Stimulated activated CD4-positive, alpha-beta T cell treated with anti-CD3 and anti-CD28 coated beads, TNF-alpha, amount 100 ng/mL, for 24 hours (primary cell): ENCODE results near the gene BCL2L13.
A peak's percentile ranks its signal among the peaks of the same experiment; 100 is the strongest.
"Not testable (repeated sequence)": the region's sequence is repeated elsewhere in the genome, so short reads cannot be mapped to it uniquely, and the experiment has no call there.

ENCODE experiments used
- DNase-seq, 3 experiments: peaks; one replicate each; pipeline ENCODE4 v3.0.0-alpha.2; 2020; ENCODE audit warnings: low read depth in 3 of 3

BCL2L13 gene

DNA sequence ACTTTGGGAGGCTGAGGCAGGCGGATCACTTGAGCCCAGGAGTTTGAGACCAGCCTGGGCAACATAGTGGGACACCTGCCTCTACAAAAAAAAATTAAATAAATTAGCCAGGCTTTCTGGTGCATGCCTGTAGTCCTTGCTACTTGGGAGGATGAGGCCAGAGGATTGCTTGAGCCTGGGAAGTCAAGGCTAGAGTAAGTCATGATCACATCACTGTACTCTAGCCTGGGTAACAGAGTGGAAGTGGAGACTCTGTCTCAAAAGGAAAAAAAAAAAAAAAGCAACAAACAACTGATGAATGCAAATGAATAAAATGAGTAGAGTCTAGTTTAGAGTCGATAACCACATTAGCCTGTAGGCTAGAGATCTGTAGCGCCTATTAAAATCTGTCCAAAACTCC, 3.9 kb upstream of the BCL2L13 start:
- DNase-seq: no peak

DNA sequence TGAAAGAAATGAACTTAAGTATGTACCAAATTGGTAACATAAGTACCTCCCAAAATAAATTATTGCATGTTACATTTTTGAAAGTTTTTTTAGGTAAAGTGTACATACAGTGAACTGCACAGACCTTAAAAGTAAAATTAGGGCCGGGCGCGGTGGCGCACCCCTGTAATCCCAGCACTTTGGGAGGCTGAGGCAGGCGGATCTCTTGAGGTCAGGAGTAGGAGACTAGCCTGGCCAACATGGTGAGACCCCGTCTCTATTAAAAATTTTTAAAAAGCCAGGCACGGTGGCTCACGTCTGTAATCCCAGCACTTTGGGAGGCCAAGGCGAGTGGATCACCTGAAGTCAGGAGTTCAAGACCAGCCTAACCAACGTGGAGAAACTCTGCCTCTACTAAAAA, 1.7 kb upstream of the BCL2L13 start:
- DNase-seq: not testable (repeated sequence)

DNA sequence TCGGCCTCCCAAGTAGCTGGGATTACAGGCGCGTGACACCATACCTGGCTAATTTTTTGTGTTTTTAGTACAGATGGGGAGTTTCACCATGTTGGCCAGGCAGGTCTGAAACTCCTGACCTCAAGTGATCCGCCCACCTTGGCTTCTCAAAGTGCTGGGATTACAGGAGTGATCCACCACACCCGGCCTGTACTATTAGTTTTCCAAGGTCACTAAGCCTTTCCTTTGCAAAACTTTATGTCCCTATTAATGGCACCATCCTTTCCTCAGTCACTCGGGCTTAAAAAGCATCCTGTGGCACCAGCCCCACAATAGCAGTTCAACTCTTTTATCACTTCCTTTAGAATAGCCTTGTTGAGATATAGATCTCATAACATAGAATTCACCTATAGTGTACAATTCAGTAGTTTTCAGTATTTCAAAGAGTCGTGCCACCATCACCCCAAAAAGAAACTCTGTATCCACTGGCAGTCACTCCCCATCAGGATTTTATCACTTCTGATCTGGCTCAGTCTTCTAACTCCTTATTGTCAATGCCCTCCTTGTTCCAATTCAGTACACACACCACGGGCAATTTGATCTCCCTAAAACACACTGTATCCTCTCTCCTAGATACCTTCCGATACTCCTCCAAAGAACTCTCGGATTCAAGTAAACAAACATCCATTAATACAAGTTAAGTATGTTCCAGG, 921 bp upstream of the BCL2L13 start:
- DNase-seq: no peak

DNA sequence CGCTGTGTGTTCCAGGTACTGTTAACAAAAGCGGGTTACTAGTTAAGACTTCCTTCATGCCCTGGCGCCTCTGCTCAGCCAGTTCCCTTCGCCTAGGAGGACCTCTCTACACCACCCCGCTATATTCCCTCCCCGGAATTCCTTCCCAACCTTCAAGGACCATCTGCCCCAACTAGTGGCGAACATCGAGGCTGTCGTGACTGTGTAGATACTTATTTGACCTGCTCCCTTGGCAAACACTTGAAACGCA, 450 bp upstream of the BCL2L13 start:
- DNase-seq: no peak

DNA sequence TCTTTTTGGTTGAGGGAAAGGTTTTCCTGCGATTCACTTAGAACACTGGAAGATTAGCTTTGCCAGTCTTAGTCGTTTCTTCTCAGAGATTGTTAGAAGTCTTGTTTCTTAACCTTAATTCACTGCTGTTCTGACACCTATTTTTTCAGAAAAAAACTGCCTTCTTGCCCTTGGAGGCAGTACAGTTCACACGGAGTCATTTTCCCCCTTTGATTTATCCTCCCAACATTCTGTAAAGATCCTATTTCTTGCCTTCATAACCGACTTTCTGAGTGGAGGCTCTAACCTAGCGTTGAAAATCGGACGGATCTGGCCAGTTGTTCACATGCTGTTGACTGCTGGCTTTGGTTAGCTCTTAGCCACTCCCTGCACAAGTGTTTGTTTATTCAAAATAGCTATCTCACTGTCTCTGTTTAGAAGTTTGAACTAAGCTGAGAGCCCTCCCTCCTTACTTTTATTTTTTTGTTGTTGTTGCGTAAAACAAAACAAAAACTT, 737 bp downstream of the BCL2L13 start:
- peak in 1 of 3 experiments; percentile 2 for DNase-seq

DNA sequence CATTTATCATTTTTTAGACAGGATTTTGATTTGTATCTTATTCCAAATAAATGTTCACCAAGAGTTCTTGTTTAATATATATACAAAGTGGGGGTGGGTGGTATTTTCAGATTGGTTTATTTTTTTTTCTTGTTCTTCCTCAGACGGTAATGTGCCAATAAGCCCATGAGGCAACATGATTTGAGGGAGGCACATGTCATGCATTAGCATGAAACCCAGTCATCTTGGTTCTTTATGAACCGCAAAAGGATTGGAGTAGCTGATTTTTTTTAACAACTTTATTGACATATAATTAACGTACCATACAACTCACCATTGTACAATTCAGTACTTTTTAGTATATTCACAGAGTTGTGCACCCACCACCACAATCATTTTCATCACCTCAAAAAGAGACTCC, 2.7 kb downstream of the BCL2L13 start:
- no peak for DNase-seq

DNA sequence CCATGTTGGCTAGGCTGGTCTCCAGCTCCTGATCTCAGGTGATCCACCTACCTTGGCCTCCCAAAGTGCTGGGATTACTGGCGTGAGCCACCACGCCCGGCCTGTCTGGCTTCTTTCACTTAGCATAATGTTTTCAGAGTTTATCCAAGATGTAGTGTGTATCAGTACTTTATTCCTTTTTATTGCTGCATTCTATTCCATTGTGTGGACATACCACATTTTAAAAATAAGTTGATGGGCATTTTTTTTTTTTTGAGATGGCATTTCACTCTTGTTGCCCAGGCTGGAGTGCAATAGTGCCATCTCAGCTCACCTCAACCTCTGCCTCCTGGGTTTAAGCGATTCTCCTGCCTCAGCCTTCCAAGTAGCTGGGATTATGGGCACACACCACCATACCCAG, 3.8 kb downstream of the BCL2L13 start:
- DNase-seq: not testable (repeated sequence)

DNA sequence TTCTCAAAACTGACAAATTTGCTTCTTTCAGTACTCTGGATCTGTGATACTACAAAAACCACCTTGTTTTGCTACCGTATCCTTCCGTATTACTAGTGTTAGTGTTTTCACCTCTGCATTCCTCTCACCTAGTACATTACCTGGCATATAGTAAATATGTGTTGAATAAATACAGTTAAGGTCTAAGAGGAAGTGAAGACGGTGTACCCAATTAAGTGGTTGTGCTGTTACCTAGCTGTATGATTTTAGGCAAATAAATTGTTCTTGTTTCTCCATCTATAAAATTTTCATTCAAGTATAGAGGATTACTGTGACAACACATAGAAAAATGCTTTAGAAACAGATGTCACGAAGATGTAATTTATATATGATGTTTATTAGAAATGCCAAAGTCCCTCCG, 8.9 kb downstream of the BCL2L13 start:
- DNase-seq: no peak

DNA sequence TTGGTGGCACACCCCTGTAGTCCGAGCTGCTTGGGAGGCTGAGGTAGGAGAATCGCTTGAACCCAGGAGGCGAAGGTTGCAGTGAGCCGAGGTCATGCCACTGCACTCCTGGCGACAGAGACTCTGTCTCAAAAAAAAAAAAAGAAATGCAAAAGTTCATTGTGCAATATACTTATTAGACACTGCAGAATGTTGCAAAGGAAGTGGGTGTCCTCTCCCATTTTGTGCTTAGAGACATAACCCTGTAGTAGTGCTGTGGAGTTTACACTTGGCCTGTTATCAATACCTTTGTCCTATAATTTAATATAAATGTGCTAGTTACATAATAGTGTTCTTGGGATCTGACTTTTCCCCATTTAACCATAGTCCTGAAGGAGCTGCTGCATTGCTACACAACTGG, 9.4 kb downstream of the BCL2L13 start:
- no peak for DNase-seq

DNA sequence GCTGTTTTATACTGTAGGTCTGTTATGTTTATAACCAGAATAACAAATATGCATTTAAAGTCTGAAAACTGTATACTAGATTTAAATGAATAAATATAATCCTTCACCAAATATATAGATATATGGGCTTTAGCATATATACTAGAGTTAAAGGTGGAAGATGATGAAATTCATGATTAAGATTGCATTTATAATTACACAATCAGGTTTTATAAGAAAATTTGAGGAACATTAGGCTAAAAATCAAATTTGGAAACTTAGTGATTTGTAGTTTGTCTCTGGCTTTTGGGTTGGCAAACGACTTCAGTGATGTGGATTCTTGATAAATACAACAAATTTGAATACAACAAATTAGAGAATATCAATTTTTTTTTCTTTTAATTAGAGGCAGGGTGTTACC, 10.0 kb downstream of the BCL2L13 start:
- DNase-seq: no peak

DNA sequence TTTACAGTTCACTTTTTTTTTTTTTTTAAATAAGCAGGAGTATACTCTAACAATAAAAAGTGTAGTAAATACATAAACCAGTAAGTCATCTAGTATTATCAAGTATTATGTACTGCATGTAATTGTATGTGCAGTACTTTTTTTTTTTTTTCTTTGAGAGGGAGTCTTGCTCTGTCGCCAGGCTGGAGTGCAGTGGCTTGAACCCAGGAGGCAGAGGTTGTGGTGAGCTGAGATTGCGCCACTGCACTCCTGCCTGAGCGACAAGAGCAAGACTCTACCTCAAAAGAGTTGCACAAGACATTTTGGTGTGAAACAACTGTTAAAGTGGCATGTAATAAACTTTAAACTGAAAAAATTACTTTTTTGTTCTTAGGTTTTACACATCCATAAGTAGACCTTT, 16.7 kb downstream of the BCL2L13 start:
- DNase-seq: no peak

DNA sequence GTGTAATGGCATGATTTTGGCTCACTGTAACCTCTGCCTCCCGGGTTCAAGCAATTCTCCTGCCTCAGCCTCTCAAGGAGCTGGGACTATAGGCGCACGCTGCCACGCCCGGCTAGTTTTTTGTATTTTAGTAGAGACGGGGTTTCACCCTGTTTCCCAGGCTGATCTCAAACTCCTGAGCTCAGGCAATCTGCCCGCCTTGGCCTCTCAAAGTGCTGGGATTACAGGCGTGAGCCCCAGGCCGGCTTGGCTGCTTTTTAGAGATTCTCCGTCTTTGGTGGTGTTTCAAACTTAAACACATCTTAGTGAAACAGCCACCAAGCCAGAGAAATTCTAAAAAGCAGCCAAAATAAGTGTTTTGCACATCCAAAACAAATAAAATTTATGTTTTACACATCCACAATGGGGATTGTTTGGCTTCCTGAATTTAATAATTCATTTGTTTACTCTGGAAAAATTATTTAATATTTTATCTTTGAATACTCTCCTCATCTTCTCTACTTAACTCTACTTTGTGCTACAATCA, 18.4 kb downstream of the BCL2L13 start:
- DNase-seq: no peak

DNA sequence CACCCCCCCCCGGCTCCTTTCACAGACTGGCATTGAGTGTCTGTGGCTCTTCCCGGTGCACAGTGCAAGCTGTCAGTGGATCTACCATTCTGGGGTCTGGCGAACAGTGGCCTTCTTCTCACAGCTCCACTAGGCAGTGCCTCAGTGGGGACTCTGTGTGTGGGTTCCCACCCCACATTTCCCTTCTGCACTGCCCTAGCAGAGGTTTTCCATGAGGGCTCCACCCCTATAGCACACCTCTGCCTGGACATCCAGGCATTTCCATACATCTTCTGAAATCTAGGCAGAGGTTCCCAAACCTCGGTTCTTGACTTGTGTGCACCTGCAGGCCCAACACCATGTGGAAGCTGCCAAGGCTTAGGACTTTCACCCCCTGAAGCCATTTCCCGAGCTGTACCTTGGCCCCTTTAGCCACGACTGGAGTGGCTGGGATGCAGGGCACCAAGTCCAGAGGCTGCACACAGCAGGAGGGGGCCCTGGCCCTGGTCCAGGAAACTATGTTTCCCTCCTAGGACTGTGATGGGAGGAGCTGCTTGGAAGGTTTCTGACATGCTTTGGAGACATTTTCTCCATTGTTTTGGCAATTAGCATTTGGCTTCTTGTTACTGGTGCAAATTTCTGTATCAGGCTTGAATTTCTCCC, 26.0 kb downstream of the BCL2L13 start:
- DNase-seq: no peak

DNA sequence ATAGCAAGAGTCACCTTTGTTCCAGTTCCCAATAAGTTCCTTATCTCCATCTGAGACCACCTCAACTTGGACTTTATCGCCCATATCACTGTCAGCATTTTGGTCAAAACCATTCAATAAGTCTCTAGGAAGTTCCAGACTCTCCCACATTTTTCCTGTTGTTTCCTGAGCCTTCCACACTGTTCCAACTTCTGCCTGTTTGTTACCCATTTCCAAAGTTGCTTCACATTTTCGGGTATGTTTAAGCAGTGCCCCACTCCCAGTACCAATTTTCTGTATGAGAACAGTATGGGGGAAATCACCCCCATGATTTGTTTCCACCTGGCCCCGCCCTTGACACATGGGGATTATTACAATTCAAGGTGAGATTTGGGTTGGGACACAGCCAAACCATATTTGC, 26.7 kb downstream of the BCL2L13 start:
- DNase-seq: no peak

DNA sequence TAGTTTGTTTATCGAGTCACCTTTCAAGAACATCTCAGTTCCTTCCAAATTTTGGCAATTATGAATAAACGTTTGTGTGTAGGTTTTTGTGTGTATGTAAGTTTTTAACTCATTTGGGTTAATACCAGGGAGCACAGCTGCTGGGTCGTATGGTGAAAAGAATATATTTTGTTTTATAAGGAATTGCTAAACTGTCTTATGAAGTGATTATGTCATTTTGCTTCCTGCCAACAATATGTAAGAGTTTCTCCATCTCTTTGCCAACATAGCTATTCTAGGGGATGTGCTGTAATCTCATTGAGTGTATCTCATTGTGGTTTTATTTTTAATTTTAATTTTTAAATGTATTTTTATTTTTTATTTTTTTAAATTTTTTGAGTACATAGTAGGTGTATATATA, 27.3 kb downstream of the BCL2L13 start:
- no peak for DNase-seq

DNA sequence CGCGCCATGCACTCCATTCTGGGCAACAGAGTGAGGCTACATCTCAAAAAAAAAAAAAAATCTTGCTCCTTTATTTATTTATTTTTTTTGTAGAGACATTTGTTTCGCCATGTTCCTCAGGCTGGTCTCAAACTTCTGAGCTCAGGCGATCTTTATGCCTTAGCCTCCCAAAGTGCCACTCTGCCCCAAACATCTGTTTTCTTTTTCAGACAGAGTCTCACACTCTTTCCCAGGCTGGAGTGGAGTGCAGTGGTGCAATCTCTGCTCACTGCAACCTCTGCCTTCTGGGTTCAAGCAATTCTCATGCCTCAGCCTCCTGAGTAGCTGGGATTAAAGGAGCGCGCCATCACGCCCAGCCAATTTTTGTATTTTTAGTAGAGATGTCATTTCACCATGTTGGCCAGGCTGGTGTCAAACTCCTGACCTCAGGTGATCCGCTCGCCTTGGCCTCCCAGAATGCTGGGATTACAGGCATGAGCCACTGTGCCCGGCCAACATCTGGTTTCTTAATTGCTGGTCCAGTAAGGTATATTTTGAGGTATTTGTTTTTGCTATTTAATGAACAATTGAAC, 33.0 kb downstream of the BCL2L13 start:
- not testable (repeated sequence) for DNase-seq

DNA sequence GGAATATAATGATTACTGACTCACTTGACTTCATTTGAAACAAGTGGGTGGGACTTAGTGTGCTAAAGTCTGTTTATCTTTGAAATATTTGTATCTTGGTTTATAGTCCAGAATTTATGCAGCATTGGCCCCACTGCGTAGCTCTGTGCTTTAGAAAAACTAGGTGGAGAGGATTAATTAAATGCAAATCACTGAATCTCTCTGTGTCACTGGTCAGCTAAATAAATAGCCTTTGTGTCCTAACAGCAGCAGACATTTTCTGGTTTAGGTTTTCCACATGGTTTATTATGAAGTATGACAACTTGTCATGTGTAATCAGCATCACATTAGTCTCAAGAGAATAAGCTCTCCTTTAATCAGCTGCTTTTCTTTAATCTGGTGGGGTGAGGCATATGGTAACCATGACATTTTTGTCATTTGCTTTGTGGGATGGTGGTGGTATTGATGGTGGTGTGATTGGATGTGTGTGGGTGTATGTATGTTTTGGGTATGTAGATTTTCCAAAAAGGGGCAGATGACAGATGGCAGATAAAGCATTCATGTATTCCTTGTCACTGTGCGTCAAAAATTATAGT, 33.9 kb downstream of the BCL2L13 start:
- DNase-seq: peak in 2 of 3 experiments; percentile 3 to 8

DNA sequence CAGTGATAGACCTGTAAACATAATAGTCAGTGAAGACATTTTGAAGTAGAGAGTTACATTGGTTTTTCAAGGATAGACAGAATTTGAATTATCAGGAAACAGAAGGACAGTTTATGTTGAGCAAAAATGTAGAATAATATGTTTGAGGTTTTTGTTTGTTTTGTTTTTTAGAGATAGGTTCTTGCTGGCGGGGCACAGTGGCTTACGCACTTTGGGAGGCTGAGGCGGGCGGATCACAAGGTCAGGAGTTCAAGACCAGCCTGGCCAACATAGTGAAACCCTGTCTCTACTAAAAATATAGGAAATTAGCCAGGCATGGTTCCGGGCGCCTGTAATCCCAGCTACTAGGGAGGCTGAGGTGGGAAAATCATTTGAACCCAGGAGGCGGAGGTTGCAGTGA, 35.6 kb downstream of the BCL2L13 start:
- no peak for DNase-seq

DNA sequence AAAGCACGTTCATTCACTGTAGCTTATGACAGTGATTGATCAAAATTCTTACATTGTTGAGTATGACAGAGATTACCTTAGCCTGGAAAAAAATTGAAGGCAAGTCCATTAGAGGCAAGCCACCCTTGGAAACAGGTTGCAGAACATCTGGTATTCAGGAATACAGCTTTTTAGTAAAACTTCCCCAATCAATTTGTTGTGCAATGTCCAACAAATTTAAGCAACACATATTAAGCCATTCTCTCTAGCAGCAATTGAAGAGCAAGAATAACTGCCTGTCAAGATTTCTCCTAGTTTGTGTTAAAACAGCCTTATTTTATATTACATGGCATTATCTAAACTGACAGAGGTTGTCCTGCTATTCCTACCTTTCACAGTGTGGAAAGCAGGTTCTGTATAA, 37.0 kb downstream of the BCL2L13 start:
- no peak for DNase-seq

DNA sequence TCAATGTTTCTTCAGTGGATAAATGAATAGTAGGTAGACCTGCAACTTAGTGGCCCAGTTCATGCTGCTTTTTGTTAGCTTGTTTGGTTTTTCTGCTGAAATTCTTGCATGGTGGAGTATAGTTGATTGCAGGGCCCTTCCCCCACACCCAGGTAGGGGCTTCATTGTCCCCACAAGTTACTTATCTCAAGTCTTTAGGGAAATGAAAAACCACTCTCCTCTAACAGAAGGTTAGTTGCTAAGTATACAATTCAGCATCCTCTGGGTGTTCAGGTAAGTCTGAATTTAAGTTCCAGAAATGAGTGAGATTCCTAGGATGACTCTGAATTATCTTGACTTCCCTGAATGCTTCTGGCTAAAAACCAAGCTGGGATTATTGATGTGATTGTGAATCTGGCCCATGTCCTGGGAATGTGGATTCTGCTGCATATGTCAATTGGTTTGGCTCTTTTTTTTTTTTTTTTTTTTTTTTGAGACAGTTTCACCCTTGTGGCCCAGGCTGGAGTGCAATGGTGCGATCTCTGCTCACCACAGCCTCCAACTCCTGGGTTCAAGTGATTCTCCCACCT, 40.3 kb downstream of the BCL2L13 start:
- DNase-seq: no peak

DNA sequence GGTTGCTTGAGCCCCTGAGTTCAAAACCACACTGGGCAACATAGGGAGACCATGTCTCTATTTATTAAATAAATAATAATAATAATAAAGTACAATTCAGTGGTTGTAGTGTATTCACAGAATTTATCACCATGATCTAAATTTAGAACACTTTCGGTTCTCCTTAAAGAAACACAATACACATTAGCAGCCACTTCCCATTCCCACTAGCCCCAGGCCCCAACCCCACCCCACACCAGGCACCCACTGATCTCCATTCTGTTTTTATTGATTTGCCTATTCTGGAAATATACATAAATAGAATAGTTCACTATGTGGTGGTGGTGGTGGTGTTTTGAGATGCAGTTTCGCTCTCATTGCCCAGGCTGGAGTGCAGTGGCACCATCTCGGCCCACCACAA, 45.7 kb downstream of the BCL2L13 start:
- no peak for DNase-seq

DNA sequence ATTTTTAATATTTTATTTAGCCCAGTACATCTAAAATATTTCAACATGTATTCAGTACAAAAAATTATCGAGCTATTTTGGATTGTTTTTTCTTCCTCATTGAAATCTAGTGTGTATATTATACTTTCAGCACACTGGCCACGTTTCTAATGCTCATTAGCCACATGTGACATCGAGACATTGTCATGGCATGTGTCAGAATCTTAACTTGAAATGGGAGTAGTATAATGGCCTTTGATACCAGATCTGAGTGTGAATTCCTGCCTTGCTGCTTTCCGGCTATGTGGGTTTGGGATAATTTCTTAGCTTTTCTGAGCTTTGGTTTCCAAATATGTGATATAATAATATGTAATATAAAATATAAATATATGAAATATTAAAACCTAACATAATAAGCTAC, 54.3 kb downstream of the BCL2L13 start:
- no peak for DNase-seq

DNA sequence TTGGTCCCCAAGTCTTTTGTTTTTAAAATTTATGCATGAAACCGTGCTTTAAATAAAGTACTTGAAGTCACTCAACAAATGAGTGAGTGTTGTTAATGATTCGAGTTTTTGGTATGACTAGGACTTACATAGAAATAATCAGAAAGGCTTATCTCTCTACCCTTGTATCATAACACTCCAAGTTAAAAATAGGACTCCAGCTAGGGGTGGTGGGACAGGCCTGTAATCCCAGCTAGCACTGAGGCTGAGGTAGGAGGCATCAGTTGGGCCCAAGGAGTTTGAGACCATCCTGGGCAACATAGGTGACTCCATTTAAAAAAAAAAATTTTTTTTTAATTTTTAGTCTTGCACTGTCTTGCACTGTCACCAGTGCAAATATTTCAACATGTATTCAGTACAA, 55.6 kb downstream of the BCL2L13 start:
- DNase-seq: no peak
